Neuronal stem cell (in vitro differentiated cells): ENCODE results near the gene ILF3.

Source experiments
- DNase-seq: peaks from one replicate; pipeline ENCODE4 v3.0.0-alpha.2; 2013; ENCODE audit warnings: low spot score
- H2AFZ ChIP-seq: one replicate; pipeline ENCODE4 v1.6.1; 2013; ENCODE audit warnings: mild to moderate bottlenecking, low read length, inconsistent platforms
- H2AK5ac ChIP-seq: 2 replicates; pipeline ENCODE4 v1.6.1; 2013; ENCODE audit warnings: low read depth, mild to moderate bottlenecking, inconsistent platforms, low read length, moderate library complexity, mixed read lengths
- H2BK120ac ChIP-seq: 2 replicates; pipeline ENCODE4 v1.6.1; 2013; ENCODE audit warnings: low read depth, mild to moderate bottlenecking, inconsistent platforms, low read length, moderate library complexity, mixed read lengths
- H2BK12ac ChIP-seq: one replicate; pipeline ENCODE4 v1.6.1; 2013; ENCODE audit warnings: low read length, inconsistent platforms
- H2BK15ac ChIP-seq: 2 replicates; pipeline ENCODE4 v1.6.1; 2013; ENCODE audit warnings: mild to moderate bottlenecking, low read length, inconsistent platforms, mixed read lengths
- H2BK5ac ChIP-seq: one replicate; pipeline ENCODE4 v1.6.1; 2013; ENCODE audit warnings: inconsistent platforms, mild to moderate bottlenecking, low read length, moderate library complexity
- H3K14ac ChIP-seq: one replicate; pipeline ENCODE4 v1.6.1; 2013; ENCODE audit warnings: low read length, inconsistent platforms
- H3K18ac ChIP-seq: 2 replicates; pipeline ENCODE4 v1.6.1; 2013; ENCODE audit warnings: low read length, inconsistent platforms
- H3K23ac ChIP-seq: 2 replicates; pipeline ENCODE4 v1.6.1; 2013; ENCODE audit warnings: low read depth, mild to moderate bottlenecking, mixed read lengths, low read length, inconsistent platforms; ENCODE audit not compliant: poor library complexity
- H3K27ac ChIP-seq: replicated peaks from 3 replicates; pipeline ENCODE4 v1.5.1; 2013; ENCODE audit warnings: low read length, inconsistent platforms
- H3K27me3 ChIP-seq, 3 experiments: 2 replicates each; pipeline ENCODE4 v1.6.1; 2013; ENCODE audit warnings: low read length in 3 of 3, mild to moderate bottlenecking in 2 of 3, inconsistent platforms in 1 of 3, low read depth in 1 of 3, mixed read lengths in 1 of 3, moderate library complexity in 1 of 3; ENCODE audit not compliant: control insufficient read depth in 3 of 3, insufficient read depth in 3 of 3
- H3K36me3 ChIP-seq, 2 donors: replicated peaks in 1 of 2; 2 replicates each; pipeline ENCODE4 v1.6.1; 2013; ENCODE audit warnings: low read length in 2 of 2; ENCODE audit not compliant: control insufficient read depth in 2 of 2, insufficient read depth in 2 of 2
- H3K4ac ChIP-seq: 2 replicates; pipeline ENCODE4 v1.6.1; 2013; ENCODE audit warnings: inconsistent platforms, mild to moderate bottlenecking, low read length, moderate library complexity
- H3K4me1 ChIP-seq, 2 donors: 1 replicate in 1 of 2; 2 replicates in 1 of 2; pipeline ENCODE4 v1.6.1; 2013; ENCODE audit warnings: low read length in 2 of 2, low read depth in 1 of 2; ENCODE audit not compliant: control insufficient read depth in 2 of 2, insufficient read depth in 1 of 2
- H3K4me2 ChIP-seq: one replicate; pipeline ENCODE4 v1.6.1; 2013; ENCODE audit warnings: mild to moderate bottlenecking, low read length, inconsistent platforms; ENCODE audit not compliant: insufficient read depth, poor library complexity, severe bottlenecking
- H3K4me3 ChIP-seq, 2 donors: 2 replicates each; pipeline ENCODE4 v1.5.1; 2013; ENCODE audit warnings: low read length in 2 of 2, mild to moderate bottlenecking in 2 of 2, inconsistent platforms in 1 of 2, moderate library complexity in 1 of 2
- H3K79me1 ChIP-seq: one replicate; pipeline ENCODE4 v1.6.1; 2013; ENCODE audit warnings: low read depth, mild to moderate bottlenecking, inconsistent platforms, low read length, moderate library complexity
- H3K9ac ChIP-seq: one replicate; pipeline ENCODE4 v1.6.1; 2013; ENCODE audit warnings: mild to moderate bottlenecking, low read depth, low read length, inconsistent platforms; ENCODE audit not compliant: poor library complexity
- H3K9me3 ChIP-seq, 2 donors: replicated peaks in 1 of 2; 2 replicates each; pipeline versions ENCODE3 to v1.6.1; 2013; ENCODE audit warnings: low read length in 2 of 2, mild to moderate bottlenecking in 2 of 2, inconsistent platforms in 1 of 2, low read depth in 1 of 2, mixed read lengths in 1 of 2, moderate library complexity in 1 of 2; ENCODE audit not compliant: control insufficient read depth in 2 of 2, insufficient read depth in 1 of 2
- H4K8ac ChIP-seq: one replicate; pipeline ENCODE4 v1.6.1; 2013; ENCODE audit warnings: low read depth, mild to moderate bottlenecking, inconsistent platforms, low read length, moderate library complexity
- H4K91ac ChIP-seq: one replicate; pipeline ENCODE4 v1.6.1; 2013; ENCODE audit warnings: low read length, low read depth, mild to moderate bottlenecking, inconsistent platforms; ENCODE audit not compliant: poor library complexity
- WGBS, 2 donors: extraction: QIAGEN DNeasy Blood & Tissue Kit; methylation state at CpG; one replicate each; pipeline ENCODE4 v1.1.7; 2013; ENCODE audit warnings: missing lambda C conversion rate in 2 of 2, mixed read lengths in 1 of 2; ENCODE audit not compliant: insufficient read length in 2 of 2, insufficient replicate concordance in 1 of 2; ENCODE audit errors: extremely low coverage in 2 of 2; 5-methylcytosine and 5-hydroxymethylcytosine counted together

ILF3 gene

DNA sequence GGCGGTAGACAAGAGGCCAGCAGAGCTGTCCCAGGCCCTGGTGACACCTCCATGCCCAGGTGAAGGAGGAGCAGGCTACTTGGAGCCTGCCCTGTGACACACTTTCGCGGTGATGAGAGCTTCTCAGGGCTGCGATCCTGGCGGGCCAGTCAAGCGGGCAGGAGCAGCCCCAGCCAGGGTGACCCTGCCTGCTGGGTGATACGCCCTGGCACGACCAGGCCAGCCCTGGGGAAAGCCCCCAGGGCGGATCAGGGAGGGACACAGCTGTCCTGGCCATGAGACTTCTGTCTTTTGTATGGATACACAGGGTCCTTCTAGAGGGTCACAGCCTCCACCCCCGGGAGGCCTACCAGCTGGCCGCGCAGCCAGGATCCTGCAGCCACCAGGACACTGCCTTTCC lies 76.8 kb downstream of the ILF3 start:
- no CpG with 5 or more reads among the region's 12 CpGs for WGBS, 2 donors
- H3K27me3 ChIP-seq, result no peaks in the 10 kb centered on the region
- H2BK5ac ChIP-seq, result no peak overlapping the region
- peak overlapping the region; percentile 37 for H2AK5ac ChIP-seq
- H3K9me3 ChIP-seq, result no peaks in the 10 kb centered on the region
- peaks cover 5 to 10% of the 10 kb centered on the region in 2 donors for H3K36me3 ChIP-seq
- peaks cover 7% of the 10 kb centered on the region for H3K79me1 ChIP-seq
- no peak overlapping the region for H2BK120ac ChIP-seq
- peak overlapping the region; percentile 43 for H3K23ac ChIP-seq
- no peak overlapping the region for H2BK15ac ChIP-seq
- H2AFZ ChIP-seq, result no peak overlapping the region
- H3K27ac ChIP-seq, result no peak overlapping the region
- DNase-seq, result no peak
- no peaks in the 10 kb centered on the region for H3K4me1 ChIP-seq
- H3K9ac ChIP-seq, result no peak overlapping the region
- H3K4me2 ChIP-seq, result no peak overlapping the region
- H3K4ac ChIP-seq, result no peak overlapping the region
- H3K4me3 ChIP-seq, result peak overlapping the region in 1 of 2 donors; percentile 50
- H2BK12ac ChIP-seq, result no peak overlapping the region
- H4K91ac ChIP-seq, result no peak overlapping the region
- H3K14ac ChIP-seq, result no peak overlapping the region
- no peak overlapping the region for H3K18ac ChIP-seq
- no peak overlapping the region for H4K8ac ChIP-seq

DNA sequence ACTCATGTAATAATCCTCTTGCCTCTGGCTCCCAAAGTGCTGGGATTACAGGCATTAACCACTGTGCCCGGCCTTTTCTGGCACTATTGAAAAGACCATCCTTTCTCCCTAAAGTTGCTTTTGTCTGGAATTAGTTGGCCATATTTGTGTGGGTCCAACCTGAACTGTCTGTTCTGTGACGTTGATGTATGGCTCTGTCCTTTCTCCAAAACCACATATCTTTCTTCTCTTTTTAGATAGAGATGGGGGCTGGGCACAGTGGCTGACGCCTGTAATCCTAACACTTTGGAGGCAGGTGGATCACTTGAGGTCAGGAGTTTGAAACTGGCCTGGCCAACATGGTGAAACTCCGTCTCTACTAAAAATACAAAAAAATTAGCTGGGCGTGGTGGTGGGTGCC lies 81.6 kb downstream of the ILF3 start:
- DNase-seq, result no peak
- Histone ChIP-seq H2AFZ (no peak overlapping the region), H3K36me3 (peaks cover 0 to 12% of the 10 kb centered on the region in 2 donors), H3K4me2 (no peak overlapping the region), H2BK15ac (no peak overlapping the region), H3K9me3 (peaks cover 0 to 10% of the 10 kb centered on the region in 2 donors), H3K18ac (no peak overlapping the region), H2BK12ac (no peak overlapping the region), H3K4me1 (no peaks in the 10 kb centered on the region), H2BK120ac (no peak overlapping the region), H2BK5ac (no peak overlapping the region), H3K79me1 (peaks cover 9% of the 10 kb centered on the region), H3K27ac (no peak overlapping the region), H3K4ac (no peak overlapping the region), H3K23ac (no peak overlapping the region), H3K27me3 (no peaks in the 10 kb centered on the region), H3K9ac (no peak overlapping the region), H3K4me3 (no peak overlapping the region), H3K14ac (no peak overlapping the region), H2AK5ac (no peak overlapping the region), H4K8ac (no peak overlapping the region), H4K91ac (no peak overlapping the region)
- no CpG with 5 or more reads among the region's 5 CpGs for WGBS, 2 donors

DNA sequence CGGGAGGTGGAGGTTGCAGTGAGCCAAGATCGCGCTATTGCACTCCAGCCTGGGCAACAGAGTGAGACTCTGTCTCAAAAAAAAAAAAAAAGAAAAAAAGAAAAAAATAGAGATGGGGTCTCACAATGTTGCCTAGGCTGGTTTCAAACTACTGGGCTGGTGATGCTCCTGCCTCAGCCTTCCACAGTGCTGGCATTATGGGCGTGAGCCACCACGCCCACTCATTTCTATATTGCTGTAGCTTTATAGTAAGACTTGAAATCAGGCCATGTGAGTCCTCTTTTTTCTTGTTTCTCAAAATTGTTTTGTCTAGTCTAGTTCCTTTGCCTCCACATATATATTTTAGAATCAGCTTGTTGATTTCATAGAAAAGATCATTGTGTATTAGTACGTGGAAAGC lies 82.0 kb downstream of the ILF3 start:
- no peak overlapping the region for H2BK15ac ChIP-seq
- peaks cover 7% of the 10 kb centered on the region for H3K79me1 ChIP-seq
- H3K4ac ChIP-seq, result no peak overlapping the region
- no peak overlapping the region for H2AK5ac ChIP-seq
- no peak overlapping the region for H3K23ac ChIP-seq
- no peaks in the 10 kb centered on the region for H3K4me1 ChIP-seq
- no peak overlapping the region for H3K27ac ChIP-seq
- H2BK5ac ChIP-seq, result no peak overlapping the region
- H3K27me3 ChIP-seq, result no peaks in the 10 kb centered on the region
- no peak overlapping the region for H2BK12ac ChIP-seq
- H3K4me3 ChIP-seq, result no peak overlapping the region
- H2AFZ ChIP-seq, result no peak overlapping the region
- H4K91ac ChIP-seq, result no peak overlapping the region
- H2BK120ac ChIP-seq, result no peak overlapping the region
- WGBS, 2 donors, result no CpG with 5 or more reads among the region's 6 CpGs
- peaks cover 0 to 10% of the 10 kb centered on the region in 2 donors for H3K9me3 ChIP-seq
- no peak overlapping the region for H3K14ac ChIP-seq
- no peak overlapping the region for H3K9ac ChIP-seq
- no peak overlapping the region for H3K18ac ChIP-seq
- H4K8ac ChIP-seq, result no peak overlapping the region
- H3K4me2 ChIP-seq, result no peak overlapping the region
- peaks cover 0 to 12% of the 10 kb centered on the region in 2 donors for H3K36me3 ChIP-seq
- DNase-seq, result no peak

DNA sequence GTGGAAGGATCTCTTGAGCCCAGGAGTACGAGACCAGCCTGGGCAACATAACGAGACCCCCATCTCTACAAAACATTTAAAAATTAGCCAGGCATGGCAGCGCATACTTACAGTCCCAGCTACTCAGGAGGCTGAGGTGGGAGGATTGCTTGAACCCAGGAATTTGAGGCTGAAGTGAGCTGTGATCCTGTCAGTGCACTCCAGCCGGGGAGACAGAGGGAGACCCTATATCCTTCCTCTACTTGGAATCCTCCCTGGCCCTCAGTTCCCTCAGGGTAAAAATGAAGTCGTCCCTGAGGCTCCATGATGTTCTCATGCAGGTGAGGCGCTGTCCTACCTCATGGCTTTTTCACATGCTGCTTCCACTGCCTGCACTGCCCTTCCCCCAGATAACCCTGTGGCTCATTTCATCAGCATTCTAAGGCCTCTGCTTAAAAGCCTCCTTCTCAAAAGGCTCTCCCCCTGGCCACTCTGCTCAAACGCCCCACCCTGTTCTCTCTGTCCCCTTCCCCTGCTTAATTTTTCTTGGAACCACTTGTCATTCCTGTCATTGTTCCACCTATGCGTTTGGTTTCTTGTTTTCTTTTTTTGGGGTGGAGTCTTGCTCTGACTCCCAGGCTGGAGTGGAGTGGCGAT lies 82.9 kb downstream of the ILF3 start:
- H2AK5ac ChIP-seq, result no peak overlapping the region
- H2AFZ ChIP-seq, result no peak overlapping the region
- no peak overlapping the region for H3K18ac ChIP-seq
- peaks cover 0 to 12% of the 10 kb centered on the region in 2 donors for H3K36me3 ChIP-seq
- peaks cover 0 to 10% of the 10 kb centered on the region in 2 donors for H3K9me3 ChIP-seq
- no peaks in the 10 kb centered on the region for H3K27me3 ChIP-seq
- no peaks in the 10 kb centered on the region for H3K4me1 ChIP-seq
- no peak overlapping the region for H3K4me2 ChIP-seq
- H3K9ac ChIP-seq, result no peak overlapping the region
- H3K27ac ChIP-seq, result no peak overlapping the region
- H2BK120ac ChIP-seq, result no peak overlapping the region
- no peak overlapping the region for H2BK12ac ChIP-seq
- H2BK5ac ChIP-seq, result no peak overlapping the region
- no peak overlapping the region for H2BK15ac ChIP-seq
- no peak for DNase-seq
- H3K4me3 ChIP-seq, result no peak overlapping the region
- peaks cover 7% of the 10 kb centered on the region for H3K79me1 ChIP-seq
- H3K14ac ChIP-seq, result no peak overlapping the region
- no peak overlapping the region for H3K23ac ChIP-seq
- H4K8ac ChIP-seq, result no peak overlapping the region
- no peak overlapping the region for H4K91ac ChIP-seq
- WGBS, 2 donors, result no CpG with 5 or more reads among the region's 9 CpGs
- no peak overlapping the region for H3K4ac ChIP-seq
